D341Med (cell line): ENCODE results near the gene PIR.

Experiments
- DNase-seq: peaks from one replicate; pipeline ENCODE4 v3.0.0; 2012; ENCODE audit warnings: low spot score

Gene PIR

DNA sequence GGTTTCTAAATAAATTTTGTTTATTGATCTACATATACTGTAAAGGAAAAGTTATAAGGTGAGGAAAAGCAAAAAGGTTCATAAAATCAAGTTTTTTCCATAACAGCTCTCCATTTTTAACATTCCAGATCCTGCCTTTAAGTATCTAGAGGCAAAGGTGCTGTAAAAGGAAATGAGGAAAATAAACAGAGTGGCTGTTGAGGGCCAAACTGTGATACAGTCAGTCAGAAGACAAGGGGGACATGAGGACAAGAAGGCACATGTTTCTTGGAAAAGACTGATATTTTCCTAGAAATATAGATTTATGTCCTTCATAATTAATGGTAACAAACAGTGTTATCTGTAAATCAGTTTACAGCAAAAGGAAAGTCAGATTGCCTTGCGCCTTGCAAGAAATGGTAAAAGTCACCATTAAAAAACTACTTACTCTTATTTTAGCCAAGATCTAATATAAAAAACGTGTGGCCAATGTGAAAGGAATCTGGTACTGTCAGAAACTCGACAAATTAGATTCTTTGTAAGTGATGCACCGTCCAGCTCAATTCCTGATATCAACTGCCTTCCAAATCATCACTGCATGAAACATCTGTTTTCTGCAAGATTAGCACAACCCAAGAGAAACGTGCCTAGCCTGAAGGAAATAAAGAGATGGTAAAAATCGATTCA, 75.0 kb downstream of the PIR start:
- no peak for DNase-seq

DNA sequence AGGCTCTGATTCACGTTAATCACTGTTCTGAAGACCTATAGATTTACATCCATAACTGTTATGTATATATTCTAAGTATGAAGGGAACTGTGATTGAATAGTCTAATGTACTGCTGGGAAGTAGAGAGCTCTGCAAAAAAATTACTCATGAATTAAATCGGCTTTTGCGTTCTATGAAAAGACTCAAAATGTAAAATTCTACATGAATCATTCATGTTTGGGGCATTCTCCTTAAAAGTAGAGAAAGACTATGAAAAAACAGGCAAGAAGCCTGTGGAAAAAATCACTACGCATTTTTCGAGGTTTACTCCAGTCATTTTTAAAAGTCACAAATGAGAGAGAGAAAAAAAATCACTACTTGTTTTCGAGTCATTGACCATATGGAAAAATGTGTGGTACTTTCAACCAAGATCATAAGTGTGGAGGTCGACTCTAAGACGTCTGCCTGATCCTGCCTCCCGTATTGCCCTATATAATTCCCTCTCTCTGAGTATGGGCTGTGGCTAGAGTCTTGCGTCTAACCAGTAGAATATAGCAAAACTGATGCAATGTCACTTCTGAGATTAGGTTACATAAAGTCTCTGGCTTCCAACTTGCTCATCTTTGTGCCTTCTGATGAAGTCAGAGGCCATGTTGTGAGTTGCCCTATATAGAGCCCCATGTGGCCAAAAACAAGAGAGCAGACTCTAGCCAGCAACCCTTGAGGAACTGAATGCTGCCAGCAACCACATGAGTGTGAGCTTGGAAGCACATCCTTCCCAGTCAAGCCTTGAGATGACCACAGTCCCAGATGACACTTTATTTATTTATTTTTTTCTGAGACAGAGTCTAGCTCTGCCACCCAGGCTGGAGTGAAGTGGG, 76.8 kb downstream of the PIR start:
- DNase-seq = no peak

DNA sequence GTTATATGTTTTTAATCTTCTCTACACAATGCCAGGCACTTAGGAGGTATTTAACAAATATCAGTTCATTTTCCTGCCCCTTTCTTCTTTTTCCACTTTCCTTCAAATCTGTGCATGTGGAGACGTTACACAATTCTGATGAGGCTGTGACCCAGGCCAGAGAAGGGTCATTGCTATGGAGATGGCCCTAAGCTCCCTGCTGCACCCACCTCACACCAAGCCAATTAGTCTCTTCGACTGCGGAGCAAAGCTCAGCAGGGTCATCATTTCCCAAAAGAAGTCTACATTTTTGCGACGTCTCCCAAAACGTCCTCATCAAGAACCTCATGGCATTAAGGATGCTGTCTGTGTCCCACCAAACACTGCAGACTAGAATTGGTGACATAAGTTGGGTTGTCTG, 80.0 kb downstream of the PIR start:
- DNase-seq = no peak

DNA sequence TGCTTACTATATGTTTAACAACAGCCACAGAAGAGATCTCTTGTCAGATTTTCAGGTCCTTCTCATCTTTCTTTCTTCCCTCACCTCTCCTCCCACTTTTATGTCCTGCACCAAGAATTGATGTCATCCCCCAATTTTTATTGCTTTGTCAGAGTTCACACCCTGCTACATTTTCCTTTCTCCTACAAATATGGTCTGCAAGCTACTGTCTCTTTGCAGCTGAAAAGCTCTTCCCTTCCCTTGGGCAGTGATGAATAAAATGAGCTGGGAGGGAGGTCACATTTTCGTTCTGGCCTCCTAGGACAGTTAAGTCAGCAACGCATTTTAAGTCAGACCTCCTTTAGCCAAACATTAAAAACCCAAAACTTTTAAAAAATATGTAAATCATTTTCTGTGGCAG, 82.2 kb downstream of the PIR start:
- no peak for DNase-seq

DNA sequence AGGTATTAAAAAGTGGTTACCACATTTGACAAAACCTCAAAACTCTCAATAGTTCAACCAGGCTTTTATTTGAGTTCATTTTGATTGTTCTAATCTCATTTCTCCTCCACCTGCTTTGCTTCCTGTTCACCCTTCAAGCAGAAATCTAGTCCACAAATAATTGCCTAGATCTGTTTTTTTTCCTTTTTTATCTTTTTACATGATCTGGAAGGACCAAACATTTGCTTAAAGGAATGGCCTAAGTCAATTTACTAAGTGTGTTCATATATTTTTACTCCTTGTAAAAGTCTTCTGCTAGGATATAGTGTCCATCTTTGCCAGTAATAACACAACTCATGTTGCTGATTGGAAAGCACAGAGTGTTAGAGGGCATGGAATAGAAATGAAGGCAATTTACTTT, 82.7 kb downstream of the PIR start:
- no peak for DNase-seq

DNA sequence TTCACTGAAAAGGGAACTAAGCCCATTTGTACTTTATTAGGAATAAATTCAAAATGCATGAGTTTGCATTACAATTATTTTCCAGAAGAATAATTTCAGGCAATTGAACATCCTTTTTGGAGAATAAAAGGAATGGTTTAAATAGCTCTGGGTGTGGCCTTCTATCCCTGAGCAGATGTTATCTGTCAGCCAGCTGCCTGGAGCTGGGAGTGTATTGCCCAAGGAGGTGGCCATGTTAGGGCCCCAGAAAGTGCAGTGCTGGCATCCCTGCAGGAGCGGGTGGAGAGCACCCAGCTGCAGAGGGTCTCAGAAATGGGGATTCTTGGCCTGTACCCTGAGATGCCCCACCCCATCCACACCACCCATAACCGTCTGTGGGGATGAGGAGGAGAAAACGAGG, 87.3 kb downstream of the PIR start:
- no peak for DNase-seq

DNA sequence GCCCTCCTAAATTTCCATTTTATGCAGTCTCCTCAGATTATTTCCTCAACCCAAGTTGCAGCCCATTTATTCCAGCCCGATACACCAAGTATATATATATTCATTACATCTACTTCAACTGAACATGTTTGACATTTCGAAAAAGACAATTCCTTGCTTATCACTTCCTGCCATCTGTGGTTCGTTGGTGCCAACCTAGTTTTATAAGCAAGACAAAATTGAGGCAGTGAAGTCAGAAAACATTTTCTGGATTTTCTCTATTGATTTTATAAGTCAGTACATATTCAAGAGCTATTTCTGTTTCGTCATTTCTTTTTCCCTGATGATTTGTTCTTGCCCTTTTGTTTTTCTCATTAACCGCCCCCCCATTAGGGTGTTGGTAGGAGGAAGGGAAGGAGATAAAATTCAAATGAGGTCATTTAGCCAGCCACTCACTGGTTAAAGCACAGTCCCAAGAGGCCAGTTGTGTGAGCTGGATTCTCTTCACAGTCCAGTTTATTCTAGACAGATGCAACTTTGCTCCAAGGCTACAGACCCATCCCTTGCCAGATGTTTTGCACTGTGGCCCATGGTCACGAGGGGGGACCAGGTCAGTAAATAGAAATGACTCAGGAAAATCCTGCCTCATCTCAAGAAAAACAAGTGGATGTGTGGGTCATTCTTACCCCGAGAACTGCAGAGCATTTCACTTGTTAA, 88.6 kb downstream of the PIR start:
- DNase-seq = no peak

DNA sequence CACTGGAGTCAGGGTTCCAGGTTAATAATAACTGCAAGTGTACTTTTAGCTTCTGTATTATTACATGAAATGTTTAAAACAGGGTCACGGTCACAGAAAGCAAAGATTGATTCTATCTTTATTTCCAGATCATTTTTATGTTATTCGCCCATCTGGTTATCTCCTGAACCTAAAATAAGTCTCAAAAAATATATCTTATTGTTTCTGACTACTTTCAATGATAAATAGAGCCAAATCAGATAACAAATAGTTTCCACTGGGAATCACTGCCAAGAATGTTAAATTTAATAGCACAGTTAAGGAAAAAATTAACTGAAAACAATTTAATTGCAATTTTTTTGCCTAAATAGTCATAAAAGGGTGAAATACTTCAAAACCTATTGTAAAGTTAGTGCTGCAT, 91.8 kb downstream of the PIR start:
- DNase-seq = no peak

DNA sequence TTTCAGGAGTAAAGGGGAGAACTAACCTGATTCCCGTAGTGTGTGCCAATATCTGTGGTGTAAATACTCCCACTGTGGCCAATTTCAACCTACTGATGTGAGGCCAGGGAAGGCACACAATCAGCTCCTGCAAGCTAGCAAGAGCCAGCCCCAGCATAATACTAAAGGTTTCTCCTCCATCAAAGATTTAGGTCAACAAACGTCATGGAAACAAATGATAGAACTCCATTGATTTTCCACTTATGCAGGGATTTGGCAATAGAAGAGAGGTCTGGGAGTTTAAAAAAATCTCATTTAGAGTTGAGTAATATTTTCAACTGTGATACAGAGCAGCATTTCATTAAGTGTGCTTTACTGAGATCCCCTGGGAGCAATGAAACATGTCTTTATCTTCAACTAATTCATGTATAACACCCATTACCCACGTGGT, 93.2 kb downstream of the PIR start:
- no peak for DNase-seq

DNA sequence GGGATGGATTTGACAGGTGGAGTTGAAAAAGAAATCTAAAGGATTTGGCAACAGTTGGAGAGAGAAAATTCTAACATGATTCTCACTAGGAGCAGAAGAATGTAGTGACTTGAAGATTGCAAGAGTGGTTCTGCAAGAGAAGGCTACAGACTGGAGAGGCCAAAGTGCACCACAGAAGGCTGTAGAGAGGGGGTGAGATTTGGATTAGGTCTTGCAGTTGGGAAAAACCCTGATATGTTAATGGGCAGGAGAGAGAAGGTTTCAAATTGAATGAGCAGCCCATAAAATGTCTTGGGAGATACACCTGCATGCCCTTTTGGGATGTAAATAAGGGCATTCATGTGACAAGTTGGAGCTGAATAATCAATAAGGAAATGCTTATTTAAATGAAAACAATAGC, 94.3 kb downstream of the PIR start:
- DNase-seq = no peak

DNA sequence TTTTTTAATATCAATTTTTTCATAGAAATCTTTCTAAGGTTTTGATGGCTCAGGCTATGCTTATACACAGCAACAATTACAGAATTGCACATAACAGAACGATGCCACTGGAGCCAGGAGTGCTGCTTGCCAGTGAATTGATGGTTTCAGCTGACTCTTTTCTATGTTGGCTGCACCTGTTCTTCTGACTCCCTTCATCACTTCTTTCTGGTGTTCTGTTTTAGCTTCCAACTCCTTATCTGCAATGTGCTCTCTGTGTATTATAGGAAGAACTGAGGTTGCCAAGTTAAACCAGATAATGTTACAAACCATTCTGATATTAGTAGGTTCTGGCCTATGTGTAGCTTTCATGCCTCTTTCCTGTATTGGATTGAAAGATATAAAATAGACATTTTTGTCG, 97.3 kb downstream of the PIR start:
- DNase-seq = no peak

DNA sequence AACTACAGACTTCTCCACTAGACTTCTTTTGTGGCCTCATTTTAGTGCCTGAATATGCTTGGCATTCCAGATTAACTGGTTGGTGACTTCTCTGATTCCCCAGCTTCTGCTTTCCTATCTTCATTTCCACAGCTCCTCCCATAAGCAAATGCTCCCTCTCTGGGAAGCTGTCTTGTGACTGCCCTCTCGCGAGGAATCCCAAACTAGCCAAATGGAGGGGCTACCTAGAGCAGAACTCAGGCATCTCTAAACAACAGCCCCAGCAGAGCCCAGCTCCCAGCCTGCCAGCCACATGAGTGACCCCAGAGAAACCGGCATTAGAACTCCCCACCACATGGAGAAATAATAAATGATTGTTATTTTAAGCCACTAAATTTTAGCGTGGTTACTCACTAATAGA, 101.3 kb downstream of the PIR start:
- no peak for DNase-seq

DNA sequence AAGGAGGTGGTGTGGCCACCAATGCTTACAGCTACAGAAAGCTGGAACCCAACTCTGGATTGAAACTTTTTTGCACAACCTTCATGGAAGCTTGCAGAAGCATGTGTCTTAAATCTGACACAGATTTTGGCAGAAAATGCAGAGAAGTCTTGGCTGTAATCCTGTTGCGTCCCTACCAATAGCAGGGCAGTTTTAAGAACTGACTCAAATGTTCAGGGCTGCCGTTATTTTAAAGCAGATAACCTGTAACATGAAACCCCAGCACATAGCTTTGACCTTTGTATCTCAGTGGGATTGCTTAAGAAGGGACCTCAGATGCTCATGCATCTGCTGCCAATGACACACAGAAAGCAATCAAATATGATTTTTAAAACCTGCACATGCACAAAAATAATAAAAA, 108.8 kb downstream of the PIR start, which contains the start of gene VEGFD:
VEGFD (minus strand) TSS at position 110 of the 400 bp plus-strand sequence. CDS start 467 bp downstream, outside the sequence.
- no peak for DNase-seq

DNA sequence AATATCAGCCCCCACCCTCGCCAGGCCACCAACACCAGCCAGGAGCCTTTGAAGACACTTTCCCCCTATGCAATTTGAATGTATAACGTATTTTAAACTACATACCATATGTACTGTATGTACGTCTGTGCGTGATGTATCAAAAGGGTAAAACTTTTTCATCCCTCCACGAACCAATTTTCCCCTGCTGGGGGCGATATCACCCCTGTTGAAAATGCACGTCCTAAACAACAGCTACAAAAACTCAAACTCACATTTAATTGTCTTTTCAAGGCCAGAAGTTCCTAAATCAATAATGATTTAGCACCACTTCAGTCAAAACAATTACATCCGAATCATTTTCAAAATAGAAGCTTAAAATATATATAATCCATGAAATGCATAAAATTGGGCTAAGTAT, 110.3 kb downstream of the PIR start:
- DNase-seq = peak; percentile 12

DNA sequence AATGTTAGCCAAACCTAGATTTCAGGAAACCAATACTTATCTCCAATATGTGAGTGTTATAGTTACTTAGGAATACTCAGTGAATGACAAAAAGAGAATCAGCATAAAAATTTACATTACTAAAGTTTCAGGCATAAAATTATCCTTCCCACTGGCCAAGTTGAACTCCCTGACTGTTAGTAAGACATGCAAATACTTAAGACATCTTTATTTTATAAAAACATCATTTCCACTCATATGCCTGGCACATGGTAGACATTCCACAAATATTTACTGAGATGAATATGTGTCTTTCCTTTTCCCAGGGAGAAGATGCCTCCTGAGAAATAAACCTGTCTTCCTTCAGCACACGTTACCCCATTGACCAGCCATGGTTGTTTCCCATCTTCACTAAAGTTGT, 116.2 kb downstream of the PIR start:
- DNase-seq = no peak

DNA sequence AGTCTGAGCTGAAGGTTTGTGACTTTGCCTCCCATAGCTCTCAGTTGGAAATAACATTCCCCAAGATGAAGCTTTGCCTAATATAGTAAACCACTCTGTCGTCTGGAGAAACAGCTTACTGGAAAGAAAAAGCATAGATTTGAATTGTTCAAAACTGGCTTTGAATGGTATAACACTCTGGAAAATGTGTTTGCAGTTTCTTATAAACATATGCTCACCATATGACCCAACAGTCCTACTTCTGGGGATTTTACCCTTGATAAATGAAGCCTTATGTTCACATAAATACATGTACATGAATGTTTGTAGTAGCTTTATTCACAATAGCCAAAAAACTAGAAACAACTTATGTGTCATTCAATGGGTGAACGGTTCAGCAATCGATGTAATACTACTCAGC, 119.2 kb downstream of the PIR start:
- no peak for DNase-seq

DNA sequence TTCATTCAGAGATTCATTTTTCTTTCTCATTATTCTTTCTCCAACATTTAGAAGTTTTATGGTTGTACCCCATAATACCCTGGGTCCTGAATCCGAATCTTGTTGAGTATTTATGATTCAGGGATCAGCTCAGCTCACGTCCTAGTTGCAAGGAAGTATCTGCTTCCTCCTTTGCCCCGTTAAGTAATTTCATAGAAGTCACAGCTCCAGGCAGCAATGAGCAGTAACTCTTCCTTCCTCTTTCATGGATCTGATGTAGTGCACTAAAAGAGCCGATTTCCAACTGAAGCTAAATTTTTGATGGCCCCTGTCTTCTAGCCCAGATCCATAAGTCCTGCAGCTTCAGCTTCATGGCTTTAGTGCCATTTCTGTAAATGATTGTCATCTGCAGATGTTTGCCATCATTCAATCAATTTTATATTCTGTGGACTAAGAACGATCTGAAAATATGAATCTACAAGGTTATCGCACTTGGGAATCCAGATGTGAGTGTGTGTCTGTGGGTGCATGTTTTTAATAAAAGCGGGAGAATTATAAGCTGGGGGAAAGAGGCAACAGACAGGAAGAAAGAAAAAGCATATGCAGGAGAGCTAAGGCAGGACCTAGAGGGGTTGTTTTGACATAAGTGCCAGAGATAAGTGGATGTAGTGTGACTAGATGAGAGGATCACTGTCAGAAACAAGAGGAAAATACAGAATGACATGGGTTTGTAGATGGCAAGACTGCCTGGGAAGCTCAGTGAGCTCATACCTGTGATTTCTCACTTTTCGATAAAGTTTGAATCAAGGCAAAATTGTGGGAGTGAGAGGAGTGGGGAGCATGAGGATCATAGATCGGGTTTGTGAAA, 126.4 kb downstream of the PIR start:
- DNase-seq = no peak

DNA sequence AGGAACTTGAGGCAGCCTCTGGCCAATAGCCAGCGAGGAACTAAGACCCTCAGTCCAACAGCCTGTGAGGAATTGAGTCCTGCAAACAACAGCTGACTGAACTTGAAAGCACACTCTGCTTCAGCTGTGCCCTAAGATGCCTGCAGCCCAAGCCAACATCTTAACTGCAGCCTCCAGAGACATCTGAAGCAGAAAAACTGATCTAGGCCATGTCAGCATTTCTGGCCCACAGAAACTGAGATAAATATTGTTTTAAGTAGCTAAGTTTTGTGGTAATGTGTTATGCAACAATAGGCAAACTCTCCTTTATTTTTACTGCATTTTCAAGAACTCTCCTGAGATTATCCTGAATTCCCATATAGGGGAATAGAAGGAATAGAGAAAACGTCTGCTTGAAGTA, 133.4 kb downstream of the PIR start:
- DNase-seq = no peak

DNA sequence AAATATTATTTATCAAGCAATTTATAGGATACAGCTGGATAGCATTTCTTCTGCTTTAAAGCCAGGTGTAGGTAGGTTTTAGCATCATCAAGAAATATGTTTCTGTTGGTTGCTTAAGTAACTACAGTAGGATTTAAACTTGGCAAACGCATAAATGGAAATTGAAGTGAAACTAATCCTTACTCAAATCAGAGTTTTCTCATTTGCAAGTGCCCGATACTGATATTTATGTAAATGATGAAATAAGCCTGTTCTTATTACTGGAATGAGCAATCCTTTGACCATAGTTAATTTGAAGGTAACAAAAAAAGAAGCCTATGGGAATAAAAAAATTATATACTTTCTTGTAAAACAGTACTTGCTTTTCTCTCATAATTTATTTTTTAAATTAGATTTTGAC, 134.6 kb downstream of the PIR start:
- no peak for DNase-seq

DNA sequence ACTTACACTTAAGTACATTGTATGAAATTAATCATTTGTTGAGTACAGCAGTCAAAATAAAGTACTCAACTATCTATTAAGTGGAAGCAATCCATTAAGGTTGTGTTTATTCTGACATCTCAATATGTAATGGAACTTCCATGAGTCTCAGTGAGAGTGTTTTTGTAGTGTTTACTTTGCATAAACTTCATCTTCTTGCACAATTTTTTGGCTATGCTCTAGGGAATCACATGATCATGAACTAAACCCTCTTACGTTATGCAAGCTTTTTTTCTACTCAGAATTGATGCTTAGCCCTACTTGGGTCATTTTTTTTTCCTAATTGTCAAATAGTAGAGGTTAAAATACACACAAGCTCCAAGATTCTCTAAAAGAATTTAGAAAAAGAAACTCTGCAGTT, 136.7 kb downstream of the PIR start:
- DNase-seq = no peak

DNA sequence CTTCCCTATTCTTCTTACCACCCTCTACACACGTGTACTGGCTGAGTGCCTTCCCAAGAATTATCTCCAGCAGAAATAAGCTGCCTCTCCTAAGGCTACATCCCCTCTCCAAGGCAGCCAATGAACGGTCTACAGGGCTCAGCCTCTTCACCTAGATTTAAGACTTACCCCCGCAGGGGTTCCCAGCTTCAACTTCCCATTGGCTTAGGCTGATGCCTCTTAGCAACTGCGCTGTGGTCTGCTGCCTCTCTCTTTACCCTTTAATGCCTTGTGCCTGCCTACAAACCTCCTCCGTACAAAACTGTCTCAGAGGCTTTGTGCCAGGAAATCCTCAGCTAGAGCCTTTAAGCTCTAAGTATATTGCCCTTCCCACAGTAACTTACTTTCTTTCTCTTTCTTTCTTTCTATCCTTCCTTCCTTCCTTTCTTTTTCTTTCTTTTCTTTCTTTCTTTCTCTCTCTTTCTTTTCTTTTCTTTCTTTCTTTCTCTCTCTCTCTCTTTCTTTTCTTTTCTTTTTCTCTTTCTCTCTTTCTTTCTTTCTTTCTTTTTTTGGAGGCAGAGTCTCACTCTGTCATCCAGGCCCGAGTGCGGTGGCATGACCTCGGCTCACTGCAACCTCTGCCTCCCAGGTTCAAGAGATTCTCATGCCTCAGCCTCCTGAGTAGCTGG, 142.7 kb downstream of the PIR start:
- DNase-seq = peak; percentile 53

DNA sequence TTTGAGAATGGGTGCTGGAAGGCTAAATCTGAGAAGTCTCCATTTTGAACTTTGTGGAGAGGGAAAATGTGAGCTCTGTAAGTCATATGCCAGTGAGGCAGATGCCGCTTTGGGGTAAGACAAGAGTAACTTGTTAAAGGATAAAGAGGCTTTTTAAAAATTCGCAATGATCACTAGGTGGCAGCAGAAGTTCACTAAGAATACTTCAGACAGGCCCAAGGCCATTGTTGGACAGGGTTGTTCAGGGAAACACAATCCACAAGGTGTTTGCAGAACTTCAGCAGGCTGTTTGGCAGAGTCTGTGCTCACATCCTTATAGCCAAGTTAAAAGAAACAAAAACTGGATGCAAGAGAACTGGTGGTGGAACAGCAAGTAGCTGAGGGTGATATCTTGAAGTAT, 144.1 kb downstream of the PIR start:
- DNase-seq = peak; percentile 52
